H1 (cell line): Measurements from ENCODE around the gene CA7. TPM values are rescaled to one million over a fixed set of nuclear protein-coding genes. Genes with fewer than 3 reads are reported as not detected.
"Not testable (repeated sequence)": the region's sequence is repeated elsewhere in the genome, so short reads cannot be mapped to it uniquely, and the experiment has no call there.

Experiments used
- CTCF ChIA-PET: fragments of 300-600 bp; sonication (Branson Sonifier 250); formaldehyde crosslinking; loops from one replicate; lab custom pipeline; 2021; ENCODE audit not compliant: partially characterized antibody; lab: Charles Lee
- POLR2A ChIA-PET: fragments of 300-600 bp; sonication (Branson Sonifier 250); formaldehyde crosslinking; loops from one replicate; lab custom pipeline; 2021; ENCODE audit warnings: inconsistent platforms; ENCODE audit not compliant: partially characterized antibody; lab: Charles Lee
- DNase-seq, 2 experiments: peaks; one replicate each; pipeline versions ENCODE4 v3.0.0 to v3.0.0-alpha.2; 2010 to 2022; ENCODE audit warnings: low spot score in 2 of 2, low read depth in 1 of 2, mixed read lengths in 1 of 2
- FAIRE-seq: peaks from 2 replicates; lab custom pipeline; 2011; peaks lifted over from hg19 to GRCh38; lab: Jason Lieb, UNC
- H2AFZ ChIP-seq: 2 replicates; pipeline ENCODE4 v1.8.1; 2012; ENCODE audit warnings: low read length, inconsistent platforms
- H2AK5ac ChIP-seq: 2 replicates; pipeline ENCODE4 v1.6.1; 2013; ENCODE audit warnings: low read depth, low read length
- H2BK120ac ChIP-seq: replicated peaks from 2 replicates; pipeline ENCODE3; 2013; ENCODE audit warnings: low read depth, low read length, inconsistent platforms
- H2BK12ac ChIP-seq: 2 replicates; pipeline ENCODE4 v1.6.1; 2013; ENCODE audit warnings: low read depth, low read length
- H2BK15ac ChIP-seq: 2 replicates; pipeline ENCODE4 v1.6.1; 2013; ENCODE audit warnings: low read length
- H2BK20ac ChIP-seq: 2 replicates; pipeline ENCODE4 v1.6.1; 2013; ENCODE audit warnings: low read length
- H2BK5ac ChIP-seq: 2 replicates; pipeline ENCODE4 v1.6.1; 2013; ENCODE audit warnings: low read depth, low read length
- H3K14ac ChIP-seq: 2 replicates; pipeline ENCODE4 v1.6.1; 2013; ENCODE audit warnings: inconsistent platforms; ENCODE audit not compliant: insufficient read length
- H3K18ac ChIP-seq: 2 replicates; pipeline ENCODE4 v1.6.1; 2013; ENCODE audit warnings: low read length; ENCODE audit errors: extremely low read depth
- H3K23ac ChIP-seq: 2 replicates; pipeline ENCODE4 v1.6.1; 2013; ENCODE audit warnings: inconsistent platforms; ENCODE audit not compliant: insufficient read length
- H3K23me2 ChIP-seq: 2 replicates; pipeline ENCODE4 v1.6.1; 2013; ENCODE audit warnings: low read depth, low read length
- H3K27ac ChIP-seq: 2 replicates; pipeline ENCODE4 v1.6.1; 2011; ENCODE audit warnings: low read depth, low read length, inconsistent platforms
- H3K27me3 ChIP-seq, 4 experiments: replicated peaks in 1 of 4; 1 replicate in 1 of 4; 2 replicates in 3 of 4; pipeline versions ENCODE4 v1.6.1 to v1.8.1; 2011 to 2013; ENCODE audit warnings: low read length in 3 of 4, mild to moderate bottlenecking in 3 of 4, inconsistent platforms in 2 of 4, mixed read lengths in 2 of 4, moderate library complexity in 1 of 4; ENCODE audit not compliant: control insufficient read depth in 3 of 4, insufficient read depth in 3 of 4; ENCODE audit errors: extremely low read depth in 1 of 4
- H3K36me3 ChIP-seq, 4 experiments: 2 replicates each; pipeline versions ENCODE4 v1.6.1 to v1.8.1; 2011 to 2013; ENCODE audit warnings: mild to moderate bottlenecking in 4 of 4, low read length in 3 of 4, moderate library complexity in 2 of 4, control low read depth in 1 of 4, inconsistent platforms in 1 of 4; ENCODE audit not compliant: insufficient read depth in 4 of 4, control insufficient read depth in 2 of 4
- H3K4ac ChIP-seq: replicated peaks from 2 replicates; pipeline ENCODE3; 2013; ENCODE audit warnings: low read length, low read depth, mixed read lengths, inconsistent platforms; ENCODE audit not compliant: insufficient read length
- H3K4me1 ChIP-seq, 4 experiments: replicated peaks in 1 of 4; 1 replicate in 1 of 4; 2 replicates in 3 of 4; pipeline versions ENCODE4 v1.6.1 to v1.8.1; 2011 to 2013; ENCODE audit warnings: low read length in 3 of 4, inconsistent platforms in 2 of 4, mixed read lengths in 1 of 4; ENCODE audit not compliant: insufficient read depth in 4 of 4, control insufficient read depth in 3 of 4
- H3K4me2 ChIP-seq, 2 experiments: 2 replicates each; pipeline versions ENCODE4 v1.6.1 to v1.8.1; 2011 to 2013; ENCODE audit warnings: low read depth in 2 of 2, low read length in 2 of 2, control low read depth in 1 of 2, inconsistent platforms in 1 of 2, mild to moderate bottlenecking in 1 of 2; ENCODE audit not compliant: insufficient read depth in 1 of 2
- H3K4me3 ChIP-seq, 4 experiments: fragments of 200-600, 300-600 bp in 1 of 4; sonication (generic), shearing (Covaris generic), sonication (Bioruptor Twin) in 1 of 4; 2 replicates each; pipeline versions ENCODE4 v1.5.1 to v1.8.1; 2011 to 2016; ENCODE audit warnings: low read length in 4 of 4, low read depth in 3 of 4, control low read depth in 2 of 4, inconsistent platforms in 2 of 4, mild to moderate bottlenecking in 2 of 4, mixed read lengths in 1 of 4, moderate library complexity in 1 of 4; ENCODE audit not compliant: insufficient read depth in 2 of 4; ENCODE audit errors: extremely low read depth in 1 of 4
- H3K56ac ChIP-seq: replicated peaks from 2 replicates; pipeline ENCODE3; 2013; ENCODE audit warnings: low read depth, mild to moderate bottlenecking, mixed read lengths, low read length, inconsistent platforms; ENCODE audit not compliant: insufficient read length
- H3K79me1 ChIP-seq: 2 replicates; pipeline ENCODE4 v1.6.1; 2013; ENCODE audit warnings: low read depth, low read length, control low read depth
- H3K79me2 ChIP-seq, 2 experiments: 2 replicates each; pipeline versions ENCODE4 v1.6.1 to v1.8.1; 2012 to 2013; ENCODE audit warnings: low read length in 2 of 2, mild to moderate bottlenecking in 2 of 2, inconsistent platforms in 1 of 2; ENCODE audit not compliant: insufficient read depth in 2 of 2, control insufficient read depth in 1 of 2
- H3K9ac ChIP-seq, 4 experiments: replicated peaks in 1 of 4; 1 replicate in 1 of 4; 2 replicates in 3 of 4; pipeline versions ENCODE4 v1.6.1 to v1.8.1; 2011 to 2013; ENCODE audit warnings: low read depth in 3 of 4, low read length in 3 of 4, control low read depth in 2 of 4, mild to moderate bottlenecking in 2 of 4, moderate library complexity in 2 of 4, inconsistent platforms in 1 of 4; ENCODE audit errors: extremely low read depth in 1 of 4
- H3K9me3 ChIP-seq, 2 experiments: 2 replicates each; pipeline versions ENCODE4 v1.6.1 to v1.8.1; 2012 to 2013; ENCODE audit warnings: mild to moderate bottlenecking in 2 of 2, moderate library complexity in 2 of 2, control low read depth in 1 of 2, inconsistent platforms in 1 of 2, low read depth in 1 of 2, low read length in 1 of 2, mixed read lengths in 1 of 2; ENCODE audit not compliant: insufficient read depth in 2 of 2
- H4K20me1 ChIP-seq, 2 experiments: replicated peaks in 1 of 2; 2 replicates each; pipeline versions ENCODE3 to v1.8.1; 2011 to 2013; ENCODE audit warnings: inconsistent platforms in 2 of 2, low read length in 2 of 2, mild to moderate bottlenecking in 1 of 2; ENCODE audit not compliant: insufficient read depth in 2 of 2, control insufficient read depth in 1 of 2
- H4K5ac ChIP-seq: 2 replicates; pipeline ENCODE4 v1.6.1; 2013; ENCODE audit warnings: low read length, low read depth, mixed read lengths, inconsistent platforms; ENCODE audit not compliant: insufficient read length
- H4K8ac ChIP-seq: 2 replicates; pipeline ENCODE4 v1.8.0; 2013; ENCODE audit warnings: mild to moderate bottlenecking, moderate library complexity, low read length, inconsistent platforms; ENCODE audit not compliant: insufficient read depth; ENCODE audit errors: extremely low read depth
- H4K91ac ChIP-seq: replicated peaks from 2 replicates; pipeline ENCODE3; 2013; ENCODE audit warnings: low read length, mixed read lengths, inconsistent platforms; ENCODE audit not compliant: insufficient read length
- ATF2 ChIP-seq: IDR thresholded peaks from 2 replicates; pipeline ENCODE4 v1.6.1; 2012; ENCODE audit warnings: low read length, inconsistent platforms
- EZH2 ChIP-seq: fragments of 200-600 bp; sonication (generic); IDR thresholded peaks from 2 replicates; pipeline ENCODE4 v1.7.1; 2012; ENCODE audit warnings: low read depth, mild to moderate bottlenecking, moderate library complexity, low read length, inconsistent platforms; ENCODE audit not compliant: severe bottlenecking
- FOSL1 ChIP-seq: IDR thresholded peaks from 2 replicates; pipeline ENCODE4 v1.6.1; 2011; ENCODE audit warnings: mild to moderate bottlenecking, low read depth, low read length, moderate library complexity; ENCODE audit not compliant: insufficient read depth
- MAFK ChIP-seq: IDR thresholded peaks from 2 replicates; pipeline ENCODE4 v1.6.1; 2012; ENCODE audit warnings: low read depth, mild to moderate bottlenecking, improper control_type of control experiment, low read length
- RBBP5 ChIP-seq: IDR thresholded peaks from 2 replicates; pipeline ENCODE4 v1.7.1; 2012; ENCODE audit warnings: low read depth, mild to moderate bottlenecking, inconsistent platforms, low read length, moderate library complexity, borderline replicate concordance
- SAP30 ChIP-seq: fragments of 300-600 bp; sonication (generic); IDR thresholded peaks from 2 replicates; pipeline ENCODE4 v1.7.1; 2012; ENCODE audit warnings: low read length, moderate library complexity, mild to moderate bottlenecking, inconsistent platforms; ENCODE audit not compliant: insufficient read depth, insufficient replicate concordance
- SP4 ChIP-seq: IDR thresholded peaks from 2 replicates; pipeline ENCODE4 v1.6.1; 2012; ENCODE audit warnings: low read length, inconsistent platforms
- SUZ12 ChIP-seq: fragments of 200-600 bp; sonication (generic); IDR thresholded peaks from 2 replicates; pipeline ENCODE4 v1.6.1; 2012; ENCODE audit warnings: mild to moderate bottlenecking, inconsistent platforms, low read length, moderate library complexity, mixed read lengths
- WGBS, 2 experiments: shearing (Covaris generic) in 1 of 2; methylation state at CpG; one replicate each; pipeline versions ENCODE4 v1.1.6 to v1.1.7; 2013 to 2015; ENCODE audit warnings: low lambda C conversion rate in 2 of 2, mixed read lengths in 2 of 2, inconsistent platforms in 1 of 2, low coverage in 1 of 2, missing lambda C conversion rate in 1 of 2; ENCODE audit not compliant: insufficient replicate concordance in 2 of 2, insufficient coverage in 1 of 2, insufficient read length in 1 of 2; ENCODE audit errors: extremely low coverage in 1 of 2, missing lambda C conversion rate in 1 of 2; 5-methylcytosine and 5-hydroxymethylcytosine counted together
- polyA plus RNA-seq, 7 experiments: library from polyadenylated mRNA; depleted of rRNA in 3 of 7; stranded (reverse) in 5 of 7; unstranded in 2 of 7; fragments of >200 nt in 5 of 7; fragments of 200-250 nt in 2 of 7; gene quantifications; 1 replicate in 5 of 7; 2 replicates in 1 of 7; 4 replicates in 1 of 7; pipeline versions ENCODE4 v1.2.1 to v1.2.3, GENCODE V29; 2011 to 2013; ENCODE audit warnings: missing spikeins in 2 of 7, mixed read lengths in 2 of 7
- total RNA-seq: library from RNA; stranded (reverse); fragmentation: NEBNext Ultra II Directional; extraction: Animal tissue kit (Norgen Biotek cat#: 25700); gene quantifications from 2 replicates; pipeline ENCODE4 v1.2.1, GENCODE V29; 2021
- TF ChIP-seq, protein P1 (sequence below): IDR thresholded peaks from 2 replicates; pipeline ENCODE4 v1.6.1; 2012; ENCODE audit warnings: inconsistent platforms

Gene CA7
- total and polyA plus RNA-seq, 2 of the 8 experiments (the other 6 are each of a cell fraction or from before 2014, with no cell fraction given): 1.7 to 2.7 TPM

DNA sequence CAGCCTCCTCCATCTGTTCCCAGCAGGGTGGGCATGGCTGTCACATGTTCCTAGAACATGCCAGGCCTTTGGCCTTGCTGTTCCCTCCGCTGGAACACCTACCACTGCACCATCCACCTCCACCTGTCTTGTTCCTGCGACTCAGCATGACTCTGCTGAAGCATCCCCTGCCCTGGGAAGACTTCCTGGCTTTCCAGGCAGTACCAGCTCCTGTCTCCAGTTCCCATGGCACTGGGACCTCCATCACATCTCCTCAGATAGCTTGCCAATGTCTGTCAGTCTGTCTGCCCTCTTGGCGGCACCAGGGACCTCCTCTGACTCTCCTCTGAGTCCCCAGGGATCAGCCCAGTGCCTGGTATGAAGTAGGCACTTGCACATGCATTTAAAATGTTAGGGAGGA lies 51.8 kb downstream of the CA7 start (continued):
- no peak for TF ChIP-seq ATF2
- TF ChIP-seq, protein P1, sequence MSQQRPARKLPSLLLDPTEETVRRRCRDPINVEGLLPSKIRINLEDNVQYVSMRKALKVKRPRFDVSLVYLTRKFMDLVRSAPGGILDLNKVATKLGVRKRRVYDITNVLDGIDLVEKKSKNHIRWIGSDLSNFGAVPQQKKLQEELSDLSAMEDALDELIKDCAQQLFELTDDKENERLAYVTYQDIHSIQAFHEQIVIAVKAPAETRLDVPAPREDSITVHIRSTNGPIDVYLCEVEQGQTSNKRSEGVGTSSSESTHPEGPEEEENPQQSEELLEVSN: no peak
- no peak for TF ChIP-seq MAFK
- no peak for TF ChIP-seq EZH2
- TF ChIP-seq SUZ12: no peak
- no peak for TF ChIP-seq SAP30
- TF ChIP-seq SP4: no peak
- no peak for TF ChIP-seq RBBP5
- no peak for TF ChIP-seq FOSL1

- not testable (repeated sequence) for H4K5ac ChIP-seq, H2BK15ac ChIP-seq, H3K79me2 ChIP-seq, H3K56ac ChIP-seq, FAIRE-seq, H2BK12ac ChIP-seq, H4K91ac ChIP-seq, H3K23ac ChIP-seq, H3K36me3 ChIP-seq, H3K14ac ChIP-seq, H3K18ac ChIP-seq, H3K4ac ChIP-seq, H3K79me1 ChIP-seq, H3K4me2 ChIP-seq, H3K4me3 ChIP-seq, H2AFZ ChIP-seq, H4K8ac ChIP-seq, H2BK5ac ChIP-seq, H3K27me3 ChIP-seq, H2AK5ac ChIP-seq, H3K9me3 ChIP-seq, H3K4me1 ChIP-seq, H3K23me2 ChIP-seq, DNase-seq, H2BK120ac ChIP-seq, H3K27ac ChIP-seq, H3K9ac ChIP-seq, H4K20me1 ChIP-seq, H2BK20ac ChIP-seq
- POLR2A ChIA-PET: interaction anchor here (1.3 to 2.2 kb wide), 2 partner anchors 22 to 30 kb away, joined by 3 to 6 read pairs; partner anchors contain the start of gene CDH16
- CTCF ChIA-PET: interaction anchor here (1.1 to 42.0 kb wide), 9 partner anchors 12 to 235 kb away, joined by 3 to 1009 read pairs (median 7); partner anchors contain the start of genes CDH16, CIAO2B, PDP2 and RRAD
- 76% methylated on average over 5 of the region's 5 CpGs; no CpG with 5 or more reads in 1 of the 2 experiments for WGBS, 2 experiments
Observed at GRCh38 chr16:66896682-66897081, 52.5 kb downstream of the CA7 start.
